AG08396 (cell line): ENCODE results near the gene SH3BP5L.
"Not testable (repeated sequence)": the region's sequence is repeated elsewhere in the genome, so short reads cannot be mapped to it uniquely, and the experiment has no call there.

Source experiments
- DNase-seq: peaks from one replicate; pipeline ENCODE4 v3.0.0; 2012; ENCODE audit warnings: low spot score, mixed read lengths

The SH3BP5L gene

GRCh38 chr1:248810000-248810726, 15.6 kb downstream of the SH3BP5L start:
- no peak for DNase-seq

DNA sequence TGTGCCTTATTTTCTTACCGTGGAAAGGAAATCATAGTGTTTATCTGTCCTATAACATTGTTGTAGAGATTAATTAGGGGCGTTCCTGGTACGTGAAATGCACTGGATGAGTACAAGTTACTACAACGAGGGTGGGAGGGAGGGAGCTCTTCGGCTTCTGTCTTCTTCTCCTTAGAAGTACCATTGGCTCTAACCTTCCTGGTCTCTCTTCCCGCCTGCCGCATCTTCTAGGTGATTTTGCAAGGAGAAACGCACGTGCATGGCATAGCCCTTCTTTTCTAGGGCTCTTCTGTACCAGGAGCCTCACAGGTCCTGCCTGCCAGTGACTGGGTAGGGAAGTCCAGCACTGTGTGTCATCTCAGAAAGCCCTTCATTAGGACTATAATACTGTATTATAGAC, 16.8 kb downstream of the SH3BP5L start:
- DNase-seq: no peak

DNA sequence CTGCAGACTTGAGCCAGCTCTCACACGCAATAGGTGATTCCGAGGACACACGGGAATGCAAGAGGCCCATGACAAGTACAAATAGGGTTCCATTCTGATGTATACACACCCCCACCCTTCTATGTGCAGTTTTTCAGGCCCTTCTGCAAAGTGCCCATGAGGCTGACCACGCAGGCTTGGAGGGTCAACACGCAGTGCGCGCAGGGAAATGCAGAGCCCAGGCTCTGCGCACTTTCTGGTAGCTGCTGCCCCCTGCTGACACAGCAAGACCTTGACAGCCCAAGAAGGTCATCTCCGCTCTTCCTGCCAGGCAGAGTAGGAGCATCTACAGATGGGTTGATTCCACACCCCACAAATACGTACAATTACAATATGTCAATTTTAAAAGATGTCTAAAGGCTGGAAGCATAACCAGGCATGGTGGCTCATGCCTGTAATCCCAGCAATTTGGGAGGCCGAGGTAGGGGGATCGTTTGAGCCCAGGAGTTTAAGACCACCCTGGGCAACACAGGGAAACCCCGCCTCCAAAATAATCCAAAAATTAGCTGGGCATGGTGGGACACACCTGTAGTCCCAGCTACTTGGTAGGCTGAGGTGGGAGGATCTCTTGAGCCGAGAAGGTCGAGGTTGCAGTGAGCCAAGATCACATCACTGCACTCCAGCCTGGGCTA, 18.5 kb downstream of the SH3BP5L start:
- peak; percentile 70 for DNase-seq

DNA sequence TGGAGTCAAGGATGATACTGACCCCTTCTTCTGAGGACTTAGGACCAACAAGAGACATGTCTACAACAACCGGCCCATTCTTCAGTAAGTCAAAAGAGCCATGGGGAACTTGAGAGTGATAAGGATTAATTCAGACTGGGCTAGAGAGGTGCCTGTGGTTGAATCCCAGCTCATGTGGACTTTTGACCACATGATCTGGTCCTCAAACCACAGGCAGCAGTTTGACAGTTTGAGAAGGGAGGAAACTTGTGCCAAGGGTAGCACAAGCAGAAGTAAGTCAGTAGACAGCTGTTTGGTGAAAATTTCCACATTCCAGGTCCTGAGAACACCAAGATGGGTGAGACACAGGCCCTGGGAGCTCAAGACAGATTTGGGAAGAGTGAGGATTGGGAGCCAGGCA, 19.8 kb downstream of the SH3BP5L start:
- no peak for DNase-seq

DNA sequence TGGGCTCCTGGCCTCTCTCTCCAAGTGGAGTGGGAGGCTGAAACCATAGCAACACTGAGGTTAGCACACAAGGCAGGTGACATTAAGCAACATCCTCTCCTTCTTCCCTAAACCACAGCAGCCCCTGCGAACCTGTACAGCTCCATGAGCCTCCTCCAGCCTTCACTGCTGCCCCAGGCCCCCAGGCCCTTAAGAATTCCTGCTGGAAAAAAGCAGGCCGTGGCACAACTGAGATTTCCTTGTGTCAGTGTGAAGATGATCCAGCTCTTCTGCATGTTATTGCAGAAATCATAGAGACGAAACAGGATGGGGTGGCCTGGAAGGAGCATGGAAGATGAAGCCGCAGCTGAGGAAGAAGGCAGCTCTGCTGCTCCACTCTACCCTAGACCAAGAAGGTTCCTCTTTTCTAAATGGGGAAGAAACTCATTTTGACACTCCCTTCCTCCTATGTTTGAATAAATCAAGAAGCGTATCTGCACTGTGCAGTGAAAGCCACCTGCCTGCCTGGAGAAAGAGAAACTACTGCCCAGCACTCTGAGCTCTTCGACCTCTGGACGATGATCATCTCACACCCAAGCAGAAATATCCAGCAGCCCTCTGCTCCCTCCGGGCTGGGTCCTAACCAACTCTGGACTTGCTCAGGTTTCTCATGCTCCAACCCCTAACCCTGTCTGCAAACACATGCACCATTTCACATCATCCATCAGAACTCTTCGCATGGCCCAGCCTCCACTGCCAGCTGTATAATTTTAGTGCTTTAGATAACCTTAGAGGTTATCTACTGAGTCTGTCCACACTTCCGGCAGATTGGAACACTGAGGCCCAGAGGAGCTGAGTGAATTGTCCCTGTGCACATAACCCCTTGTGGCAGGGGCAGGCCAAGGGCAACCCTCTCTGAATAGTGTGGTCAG, 20.7 kb downstream of the SH3BP5L start:
- DNase-seq: no peak

GRCh38 chr1:248803501-248803900, 22.2 kb downstream of the SH3BP5L start:
- DNase-seq: not testable (repeated sequence)

- DNase-seq: no peak
These were observed 23.3 kb downstream of the SH3BP5L start for GRCh38 chr1:248802454-248802853.

DNA sequence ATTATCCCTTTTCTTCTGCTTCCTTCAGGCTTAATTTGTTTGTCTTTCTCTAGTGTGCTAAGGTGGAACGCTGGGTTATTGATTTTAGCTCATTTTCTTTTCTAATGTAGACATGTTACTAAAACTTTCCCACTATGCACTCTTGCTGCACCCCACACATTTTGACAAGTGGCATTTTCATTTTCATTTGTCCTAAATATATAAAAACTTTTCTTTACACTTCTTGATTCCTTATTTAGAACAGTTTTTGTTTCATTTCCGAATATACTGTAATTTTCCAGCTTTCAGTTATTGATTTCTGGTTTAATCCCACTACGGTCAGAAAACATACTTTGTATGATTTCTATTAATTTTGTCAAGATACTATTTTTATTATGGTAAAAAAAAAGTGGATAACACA, 25.3 kb downstream of the SH3BP5L start:
- no peak for DNase-seq

DNA sequence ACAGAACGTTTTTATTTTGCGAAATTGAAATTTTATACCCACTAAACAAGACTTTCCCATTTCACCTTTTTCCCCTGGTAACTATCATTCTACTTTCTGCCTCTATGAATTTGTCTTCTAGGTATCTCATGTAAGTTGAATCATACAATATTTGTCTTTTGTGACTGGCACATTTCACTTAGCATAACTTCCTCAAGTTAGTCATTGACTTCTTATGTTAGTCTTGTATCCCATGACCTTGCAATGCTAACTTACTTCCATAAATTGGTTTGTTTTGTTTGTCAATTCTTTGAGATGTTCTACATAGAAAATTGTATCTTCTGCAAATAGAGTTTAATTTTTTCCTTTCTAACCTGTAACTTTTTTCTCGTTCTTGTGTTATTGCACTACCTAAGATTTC, 26.9 kb downstream of the SH3BP5L start:
- no peak for DNase-seq

- DNase-seq: not testable (repeated sequence)
These were observed 31.1 kb downstream of the SH3BP5L start for GRCh38 chr1:248794663-248795062.

DNA sequence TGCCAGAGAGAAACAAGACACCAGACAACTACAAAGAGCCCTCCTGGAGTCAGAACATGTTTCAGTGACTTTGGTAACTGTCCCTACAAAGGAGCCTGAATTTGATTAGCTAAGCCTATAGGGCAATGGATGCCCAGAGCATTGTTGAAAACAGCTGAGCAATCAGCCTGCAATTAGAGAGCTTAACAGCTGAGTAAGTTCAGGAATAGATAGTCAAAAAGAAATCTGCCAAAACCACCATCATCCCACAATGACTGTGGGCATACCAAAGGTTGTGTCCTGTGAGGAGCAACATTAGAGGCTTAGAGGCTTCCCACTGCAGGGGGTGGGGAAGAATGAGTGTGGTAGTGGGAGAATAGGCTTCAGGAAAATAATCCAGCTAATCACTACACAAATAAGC, 32.1 kb downstream of the SH3BP5L start:
- no peak for DNase-seq

- no peak for DNase-seq
These were observed 33.4 kb downstream of the SH3BP5L start for GRCh38 chr1:248792342-248792741.

- DNase-seq: no peak
These were observed 34.7 kb downstream of the SH3BP5L start for GRCh38 chr1:248791010-248791409.

GRCh38 chr1:248790456-248790855, 35.3 kb downstream of the SH3BP5L start:
- no peak for DNase-seq

DNA sequence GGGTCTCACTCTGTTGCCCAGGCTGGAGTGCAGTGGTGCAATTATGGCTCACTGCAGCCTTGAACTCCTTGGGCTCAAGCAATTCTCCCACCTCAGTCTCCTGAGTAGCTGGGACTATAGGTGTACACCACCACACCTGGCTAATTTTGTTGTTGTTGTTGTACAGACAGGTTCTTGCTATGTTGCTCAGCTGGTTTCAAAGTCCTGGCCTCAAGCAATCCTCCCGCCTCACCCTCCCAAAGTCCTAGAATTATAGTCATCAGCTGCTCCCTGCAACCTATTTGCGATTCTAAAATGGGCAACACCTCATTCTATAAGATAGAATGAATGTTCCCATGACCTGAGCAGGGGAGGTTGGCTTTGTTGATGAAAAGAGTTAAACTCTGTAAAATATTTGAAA, 36.4 kb downstream of the SH3BP5L start:
- not testable (repeated sequence) for DNase-seq

- DNase-seq: no peak
These were observed 37.4 kb downstream of the SH3BP5L start for GRCh38 chr1:248788327-248788726.

GRCh38 chr1:248787430-248787829, 38.3 kb downstream of the SH3BP5L start:
- no peak for DNase-seq

GRCh38 chr1:248786156-248786555, 39.6 kb downstream of the SH3BP5L start:
- no peak for DNase-seq

GRCh38 chr1:248783367-248783766, 42.3 kb downstream of the SH3BP5L start:
- no peak for DNase-seq

- DNase-seq: no peak
These were observed 43.1 kb downstream of the SH3BP5L start for GRCh38 chr1:248782416-248783141.

GRCh38 chr1:248779350-248779749, 46.4 kb downstream of the SH3BP5L start:
- no peak for DNase-seq

- no peak for DNase-seq
These were observed 46.8 kb downstream of the SH3BP5L start for GRCh38 chr1:248778906-248779305.
